PFSK-1 (cell line): ENCODE data around the gene ZEB2.

ENCODE experiments used
- FOXP2 ChIP-seq: optimal IDR thresholded peaks from 2 replicates; pipeline ENCODE3; 2011; ENCODE audit warnings: borderline replicate concordance, control low read depth, inconsistent platforms; ENCODE audit not compliant: insufficient read depth; ENCODE audit errors: extremely low read length, extremely low read depth
- POLR2AphosphoS5 ChIP-seq: IDR thresholded peaks from 2 replicates; pipeline ENCODE4 v1.6.1; 2012; ENCODE audit warnings: low read depth, mild to moderate bottlenecking, control low read depth, low read length, moderate library complexity
- SIN3A ChIP-seq: IDR thresholded peaks from 2 replicates; pipeline ENCODE4 v1.6.1; 2012; ENCODE audit warnings: mild to moderate bottlenecking, low read length, moderate library complexity, borderline replicate concordance; ENCODE audit not compliant: insufficient read depth
- TAF1 ChIP-seq: IDR thresholded peaks from 2 replicates; pipeline ENCODE4 v1.6.1; 2012; ENCODE audit warnings: low read length, control low read depth, borderline replicate concordance; ENCODE audit not compliant: insufficient read depth
- TF ChIP-seq, protein P1 (sequence below), 2 experiments: IDR thresholded peaks; 2 replicates each; pipeline versions ENCODE4 v1.6.1 to v1.8.0; 2011 to 2012; ENCODE audit warnings: low read depth in 2 of 2, low read length in 2 of 2, control low read depth in 1 of 2, inconsistent platforms in 1 of 2, mild to moderate bottlenecking in 1 of 2, moderate library complexity in 1 of 2; ENCODE audit not compliant: insufficient read depth in 1 of 2

ZEB2 gene

DNA sequence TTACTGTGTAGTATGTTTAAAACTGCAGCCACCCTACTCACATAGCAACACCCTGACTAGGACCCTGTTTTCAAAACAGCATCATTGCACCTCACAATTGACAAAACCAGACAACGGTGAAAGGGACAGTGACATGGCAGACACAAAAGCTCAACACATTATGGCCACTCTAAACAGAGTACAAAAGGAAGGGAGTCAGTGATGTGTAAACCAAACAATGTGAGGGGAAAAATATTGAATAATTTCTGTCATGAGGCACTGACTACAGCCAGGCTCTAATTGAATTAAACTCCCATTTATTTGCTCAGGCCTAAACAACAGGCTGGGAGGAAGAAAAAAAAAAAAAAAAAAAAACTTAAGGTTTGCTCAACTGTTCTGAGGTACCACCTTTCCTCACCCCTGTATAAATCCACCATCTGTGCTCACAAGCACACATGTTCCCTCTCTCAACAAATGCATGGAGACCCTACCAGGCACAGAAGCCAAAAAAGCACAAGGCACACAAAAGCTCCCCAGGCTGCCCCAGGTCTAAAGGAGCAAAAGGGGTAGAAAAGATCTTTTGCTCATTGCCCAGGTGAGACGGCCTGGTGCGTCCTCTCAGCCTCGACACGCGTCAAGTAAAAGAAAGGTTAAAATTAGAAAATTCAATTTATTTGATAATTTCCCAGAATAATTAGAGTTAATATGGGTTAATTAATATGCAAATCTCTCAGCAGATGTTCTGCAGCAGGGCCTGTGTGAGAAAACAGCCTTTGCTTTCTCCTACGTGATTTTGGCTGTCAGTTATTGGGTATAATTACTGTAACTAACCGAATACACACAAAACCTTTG lies 80.9 kb downstream of the ZEB2 start:
- TF ChIP-seq POLR2AphosphoS5 (no peak), SIN3A (peak; percentile 24; the same call in 1 of the 2 replicates)

DNA sequence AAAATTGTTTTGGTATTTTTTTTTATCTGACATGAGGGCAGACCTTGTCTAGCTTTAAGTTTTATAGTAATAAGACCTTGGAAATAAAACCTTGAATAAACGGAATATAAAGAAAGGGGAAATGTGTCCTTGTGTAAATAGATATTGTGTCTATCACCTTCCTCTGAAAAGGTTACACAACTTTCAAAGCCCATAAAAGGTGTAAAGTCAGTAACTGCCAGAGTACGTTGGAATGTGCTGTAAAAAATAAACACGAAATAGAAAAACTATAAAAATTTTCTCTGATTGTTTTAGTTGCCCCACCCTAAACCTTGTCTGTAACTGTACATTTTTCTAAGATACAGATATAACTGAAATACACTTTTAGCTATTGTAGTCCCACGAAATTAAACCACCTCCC lies 82.3 kb downstream of the ZEB2 start:
- no peak for TF ChIP-seq TAF1
- TF ChIP-seq POLR2AphosphoS5, result no peak
- TF ChIP-seq SIN3A, result no peak
- no peak for TF ChIP-seq FOXP2
- TF ChIP-seq, protein P1, sequence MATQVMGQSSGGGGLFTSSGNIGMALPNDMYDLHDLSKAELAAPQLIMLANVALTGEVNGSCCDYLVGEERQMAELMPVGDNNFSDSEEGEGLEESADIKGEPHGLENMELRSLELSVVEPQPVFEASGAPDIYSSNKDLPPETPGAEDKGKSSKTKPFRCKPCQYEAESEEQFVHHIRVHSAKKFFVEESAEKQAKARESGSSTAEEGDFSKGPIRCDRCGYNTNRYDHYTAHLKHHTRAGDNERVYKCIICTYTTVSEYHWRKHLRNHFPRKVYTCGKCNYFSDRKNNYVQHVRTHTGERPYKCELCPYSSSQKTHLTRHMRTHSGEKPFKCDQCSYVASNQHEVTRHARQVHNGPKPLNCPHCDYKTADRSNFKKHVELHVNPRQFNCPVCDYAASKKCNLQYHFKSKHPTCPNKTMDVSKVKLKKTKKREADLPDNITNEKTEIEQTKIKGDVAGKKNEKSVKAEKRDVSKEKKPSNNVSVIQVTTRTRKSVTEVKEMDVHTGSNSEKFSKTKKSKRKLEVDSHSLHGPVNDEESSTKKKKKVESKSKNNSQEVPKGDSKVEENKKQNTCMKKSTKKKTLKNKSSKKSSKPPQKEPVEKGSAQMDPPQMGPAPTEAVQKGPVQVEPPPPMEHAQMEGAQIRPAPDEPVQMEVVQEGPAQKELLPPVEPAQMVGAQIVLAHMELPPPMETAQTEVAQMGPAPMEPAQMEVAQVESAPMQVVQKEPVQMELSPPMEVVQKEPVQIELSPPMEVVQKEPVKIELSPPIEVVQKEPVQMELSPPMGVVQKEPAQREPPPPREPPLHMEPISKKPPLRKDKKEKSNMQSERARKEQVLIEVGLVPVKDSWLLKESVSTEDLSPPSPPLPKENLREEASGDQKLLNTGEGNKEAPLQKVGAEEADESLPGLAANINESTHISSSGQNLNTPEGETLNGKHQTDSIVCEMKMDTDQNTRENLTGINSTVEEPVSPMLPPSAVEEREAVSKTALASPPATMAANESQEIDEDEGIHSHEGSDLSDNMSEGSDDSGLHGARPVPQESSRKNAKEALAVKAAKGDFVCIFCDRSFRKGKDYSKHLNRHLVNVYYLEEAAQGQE (IDR thresholded peaks at IDR 0.05; ENCODE audit: insufficient read depth in 1 of 2, low read depth in 2 of 2, low read length in 2 of 2), result no peak

DNA sequence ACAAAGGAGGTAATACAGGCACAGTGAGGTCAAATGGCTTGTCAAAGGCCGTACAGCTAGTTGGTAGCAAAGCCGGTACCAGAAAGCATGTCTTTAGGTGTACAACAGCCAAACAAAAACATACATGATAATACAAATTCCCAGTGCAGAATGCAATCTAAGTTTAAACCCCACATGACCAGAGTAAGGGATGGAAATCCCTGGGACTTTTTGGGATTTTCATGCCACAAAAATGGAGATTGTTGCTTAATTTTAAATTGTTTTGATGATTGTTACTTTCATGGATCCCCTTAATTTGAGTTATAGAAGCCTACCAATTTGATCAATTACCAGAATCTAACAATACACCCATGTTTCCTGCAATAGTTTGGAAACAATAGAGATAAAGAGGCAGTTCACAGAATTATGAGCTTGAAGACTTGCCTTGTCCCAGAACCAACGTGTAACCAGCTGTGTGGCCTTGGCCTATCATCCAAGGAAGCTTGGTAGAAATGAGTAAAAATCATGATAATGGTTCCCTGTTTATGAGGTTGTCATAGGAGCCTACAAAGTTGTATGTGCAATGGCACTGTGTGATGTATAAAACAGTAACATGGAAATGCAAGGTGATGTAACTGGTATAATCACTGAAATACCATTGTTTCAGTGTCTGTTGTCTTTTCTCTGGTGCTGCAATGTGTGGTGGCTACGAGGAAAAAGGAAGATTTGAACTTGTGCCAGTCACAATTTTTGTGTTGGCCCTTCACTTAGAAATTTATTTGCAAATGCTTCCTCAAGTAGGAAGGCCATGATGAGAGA lies 85.3 kb downstream of the ZEB2 start:
- TF ChIP-seq POLR2AphosphoS5 (no peak), FOXP2 (no peak), TAF1 (no peak), SIN3A (no peak)
- TF ChIP-seq, protein P1 (IDR thresholded peaks at IDR 0.05; ENCODE audit: insufficient read depth in 1 of 2, low read depth in 2 of 2, low read length in 2 of 2), result no peak

DNA sequence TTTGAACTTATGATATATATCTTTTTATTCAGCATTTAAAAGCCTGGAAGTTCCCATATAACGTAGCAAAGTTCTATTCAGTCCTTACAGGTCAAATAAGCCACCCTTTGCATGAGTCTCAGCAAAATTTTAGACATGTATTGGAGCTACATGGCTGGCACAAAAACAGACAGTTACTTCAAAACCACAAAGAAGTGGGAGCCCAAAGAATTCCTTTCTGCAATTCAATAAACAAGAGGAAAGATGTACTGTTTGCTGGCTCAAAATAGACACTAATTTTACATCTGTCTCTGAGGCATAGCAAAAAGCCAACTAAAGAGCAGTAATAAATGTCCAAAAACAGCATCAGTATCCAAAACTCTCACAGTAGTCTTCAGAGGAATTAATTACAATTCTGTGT lies 87.0 kb downstream of the ZEB2 start:
- TF ChIP-seq TAF1, result no peak
- no peak for TF ChIP-seq SIN3A
- TF ChIP-seq, protein P1 (IDR thresholded peaks at IDR 0.05; ENCODE audit: insufficient read depth in 1 of 2, low read depth in 2 of 2, low read length in 2 of 2), result no peak
- no peak for TF ChIP-seq POLR2AphosphoS5
- TF ChIP-seq FOXP2, result no peak

DNA sequence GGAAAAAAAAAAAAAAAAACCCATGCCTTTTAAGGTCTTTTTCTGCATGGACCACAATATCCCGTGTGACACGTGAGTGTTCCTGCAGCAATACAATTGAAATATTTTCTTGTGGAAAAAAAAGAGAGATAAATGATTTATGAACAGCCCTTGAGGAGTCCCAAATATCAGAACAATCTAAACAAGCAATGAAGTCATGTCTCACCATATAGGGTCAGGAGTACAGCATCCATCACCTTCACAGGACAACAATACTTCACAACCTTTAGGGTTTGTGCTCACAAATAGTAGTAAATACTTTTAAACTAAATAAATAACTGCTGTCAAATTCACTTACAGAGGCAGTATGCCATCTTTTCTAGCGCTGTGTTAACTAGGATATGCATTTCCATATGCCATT lies 87.9 kb downstream of the ZEB2 start:
- TF ChIP-seq TAF1 (no peak), POLR2AphosphoS5 (no peak), SIN3A (no peak)
- TF ChIP-seq, protein P1 (IDR thresholded peaks at IDR 0.05; ENCODE audit: insufficient read depth in 1 of 2, low read depth in 2 of 2, low read length in 2 of 2), result no peak
